IPS-20b (cell line): ENCODE results near the gene MATCAP1.

ENCODE experiments used
- H3K27ac ChIP-seq: one replicate; pipeline ENCODE4 v1.5.1; 2013; ENCODE audit warnings: low read length
- H3K27me3 ChIP-seq: 2 replicates; pipeline ENCODE4 v1.6.1; 2013; ENCODE audit warnings: mild to moderate bottlenecking, low read length, inconsistent platforms; ENCODE audit not compliant: insufficient read depth
- H3K36me3 ChIP-seq: 2 replicates; pipeline ENCODE4 v1.6.1; 2013; ENCODE audit warnings: low read depth, mild to moderate bottlenecking, inconsistent platforms, low read length, moderate library complexity; ENCODE audit not compliant: insufficient read depth
- H3K4me1 ChIP-seq: 2 replicates; pipeline ENCODE4 v1.6.1; 2013; ENCODE audit warnings: mild to moderate bottlenecking, control low read depth, inconsistent platforms, low read length, moderate library complexity; ENCODE audit not compliant: insufficient read depth
- H3K4me3 ChIP-seq: 2 replicates; pipeline ENCODE4 v1.5.1; 2013; ENCODE audit warnings: mild to moderate bottlenecking, low read length, inconsistent platforms
- H3K9ac ChIP-seq: 2 replicates; pipeline ENCODE4 v1.6.1; 2013; ENCODE audit warnings: low read depth, mild to moderate bottlenecking, inconsistent platforms, low read length, moderate library complexity
- H3K9me3 ChIP-seq: 2 replicates; pipeline ENCODE4 v1.6.1; 2013; ENCODE audit warnings: mild to moderate bottlenecking, low read depth, low read length, inconsistent platforms; ENCODE audit not compliant: insufficient read depth

MATCAP1 gene

DNA sequence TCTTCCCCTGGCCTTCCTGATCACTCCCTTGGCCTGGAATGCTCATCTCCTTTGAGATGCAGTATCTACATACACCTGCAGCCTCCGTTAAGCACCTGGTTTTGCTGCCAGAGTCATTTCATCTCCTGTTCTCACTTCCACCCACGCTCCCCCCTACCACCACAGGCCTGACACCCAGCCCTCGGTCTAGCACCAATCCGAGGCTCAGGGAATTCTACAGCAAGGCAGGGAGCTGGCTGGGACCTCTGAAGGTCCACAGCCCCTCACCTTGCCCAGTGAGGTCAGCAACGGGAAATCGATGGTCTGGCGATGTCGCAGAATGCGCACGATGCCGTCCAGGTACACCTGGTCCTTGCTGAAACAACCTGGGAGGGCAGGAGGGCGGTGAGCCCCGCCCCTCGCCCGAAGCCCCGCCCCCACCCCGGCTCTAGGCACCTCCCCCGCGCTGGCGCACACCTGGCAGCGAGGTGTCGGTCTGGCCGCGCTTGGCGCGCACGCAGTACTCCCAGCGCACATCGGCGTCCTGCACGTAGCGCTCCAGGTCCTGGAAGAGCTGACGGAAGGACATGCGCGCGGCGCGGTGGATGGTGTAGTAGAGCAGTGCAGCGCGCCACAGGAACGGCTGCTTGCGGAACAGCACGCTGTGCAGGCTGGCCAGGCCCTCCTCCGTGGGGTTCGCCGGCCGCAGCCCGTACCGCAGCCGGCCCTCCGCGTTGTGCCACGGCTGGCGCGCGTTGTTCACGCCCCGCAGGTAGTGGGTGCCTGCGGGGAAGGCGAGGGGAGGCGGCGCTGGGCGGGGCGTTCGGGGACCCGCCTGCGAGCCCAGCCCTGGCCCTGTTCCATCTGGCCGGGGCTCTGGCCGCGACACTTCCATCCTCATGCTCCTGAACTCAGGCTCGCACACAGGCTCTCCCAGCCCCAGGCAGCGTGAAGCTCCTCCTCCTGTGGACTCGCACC is 5.7 kb downstream of the MATCAP1 start:
- Histone ChIP-seq H3K4me3 (peak overlapping the region; percentile 64), H3K9me3 (no peaks in the 10 kb centered on the region), H3K4me1 (peaks cover 9% of the 10 kb centered on the region; the same call in 1 of the 2 replicates), H3K27ac (no peak overlapping the region), H3K36me3 (no peaks in the 10 kb centered on the region), H3K27me3 (peaks cover 63% of the 10 kb centered on the region), H3K9ac (no peak overlapping the region; the same call in 1 of the 2 replicates)

DNA sequence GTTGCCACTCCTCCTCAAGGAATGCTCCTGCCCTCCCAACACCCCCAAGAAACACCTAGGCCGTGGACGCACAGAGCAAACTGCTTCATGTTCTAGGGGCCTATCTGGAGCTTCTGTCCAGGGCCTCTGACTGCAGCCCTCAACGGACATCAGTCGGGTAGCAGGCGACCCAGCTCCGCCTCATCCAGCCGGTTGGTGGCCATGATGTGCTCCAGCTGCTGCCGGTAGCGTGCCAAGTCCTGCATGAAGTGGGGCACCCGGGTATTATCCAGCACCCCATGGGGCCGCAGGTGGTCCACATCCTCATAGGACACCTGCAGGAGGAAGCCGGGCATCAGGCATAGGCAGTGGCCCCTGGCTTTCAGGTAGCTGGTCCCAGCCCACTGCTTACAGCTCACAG is 7.1 kb downstream of the MATCAP1 start:
- Histone ChIP-seq H3K27me3 (peaks cover 77% of the 10 kb centered on the region), H3K27ac (no peak overlapping the region), H3K9me3 (no peaks in the 10 kb centered on the region), H3K4me3 (no peak overlapping the region), H3K9ac (no peak overlapping the region), H3K36me3 (no peaks in the 10 kb centered on the region), H3K4me1 (peaks cover 9% of the 10 kb centered on the region; the same call in 1 of the 2 replicates)

DNA sequence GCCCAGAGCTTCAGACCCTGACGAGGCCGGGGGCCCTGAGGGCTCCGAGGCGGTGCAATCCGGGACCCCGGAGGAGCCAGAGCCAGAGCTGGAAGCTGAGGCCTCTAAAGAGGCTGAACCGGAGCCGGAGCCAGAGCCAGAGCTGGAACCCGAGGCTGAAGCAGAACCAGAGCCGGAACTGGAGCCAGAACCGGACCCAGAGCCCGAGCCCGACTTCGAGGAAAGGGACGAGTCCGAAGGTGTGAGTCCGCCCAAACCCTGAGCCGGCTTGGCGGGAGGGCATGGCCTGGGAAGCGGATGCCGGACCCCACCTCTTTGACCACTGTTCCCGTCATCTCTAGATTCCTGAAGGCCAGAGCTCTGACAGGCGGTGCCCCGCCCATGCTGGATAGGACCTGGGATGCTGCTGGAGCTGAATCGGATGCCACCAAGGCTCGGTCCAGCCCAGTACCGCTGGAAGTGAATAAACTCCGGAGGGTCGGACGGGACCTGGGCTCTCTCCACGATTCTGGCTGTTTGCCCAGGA is 9.0 kb downstream of the MATCAP1 start:
- no peak overlapping the region for H3K27ac ChIP-seq
- H3K4me3 ChIP-seq, result peak overlapping the region; percentile 66; the same call in 1 of the 2 replicates
- H3K27me3 ChIP-seq, result peaks cover 93% of the 10 kb centered on the region
- H3K9ac ChIP-seq, result no peak overlapping the region
- no peaks in the 10 kb centered on the region for H3K9me3 ChIP-seq
- peaks cover 13% of the 10 kb centered on the region for H3K4me1 ChIP-seq
- H3K36me3 ChIP-seq, result no peaks in the 10 kb centered on the region

DNA sequence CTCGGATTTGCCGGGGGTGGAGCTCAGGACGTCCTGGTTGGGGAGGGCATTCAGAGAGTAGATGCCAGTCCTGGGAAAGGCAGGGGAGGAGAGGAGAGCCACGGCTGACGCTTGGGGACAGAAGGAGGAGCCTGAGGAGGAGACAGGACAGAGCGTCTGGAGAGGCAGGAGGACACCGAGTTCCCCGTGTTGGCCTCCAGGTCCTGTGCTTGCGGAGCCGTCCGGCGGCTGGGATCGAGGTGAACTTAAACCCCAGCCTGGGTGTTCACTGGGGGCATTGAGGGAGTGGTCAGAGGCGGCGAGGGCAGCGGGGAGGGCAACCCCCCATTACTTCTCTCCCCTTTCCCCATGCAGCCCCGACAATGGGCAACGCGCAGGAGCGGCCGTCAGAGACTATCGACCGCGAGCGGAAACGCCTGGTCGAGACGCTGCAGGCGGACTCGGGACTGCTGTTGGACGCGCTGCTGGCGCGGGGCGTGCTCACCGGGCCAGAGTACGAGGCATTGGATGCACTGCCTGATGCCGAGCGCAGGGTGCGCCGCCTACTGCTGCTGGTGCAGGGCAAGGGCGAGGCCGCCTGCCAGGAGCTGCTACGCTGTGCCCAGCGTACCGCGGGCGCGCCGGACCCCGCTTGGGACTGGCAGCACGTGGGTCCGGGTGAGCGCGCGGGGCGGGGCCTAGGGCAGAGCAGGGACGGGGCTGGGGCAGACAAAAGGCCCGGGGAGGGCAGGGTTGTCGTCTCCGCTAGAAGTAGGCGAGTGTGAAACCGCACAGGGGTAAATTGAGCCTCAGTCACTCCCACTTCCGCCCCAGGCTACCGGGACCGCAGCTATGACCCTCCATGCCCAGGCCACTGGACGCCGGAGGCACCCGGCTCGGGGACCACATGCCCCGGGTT is 9.7 kb downstream of the MATCAP1 start:
- H3K4me1 ChIP-seq, result peaks cover 13% of the 10 kb centered on the region
- H3K36me3 ChIP-seq, result no peaks in the 10 kb centered on the region
- H3K4me3 ChIP-seq, result peak overlapping the region; percentile 66
- no peak overlapping the region for H3K27ac ChIP-seq
- peaks cover 95% of the 10 kb centered on the region for H3K27me3 ChIP-seq
- H3K9ac ChIP-seq, result no peak overlapping the region
- H3K9me3 ChIP-seq, result no peaks in the 10 kb centered on the region

DNA sequence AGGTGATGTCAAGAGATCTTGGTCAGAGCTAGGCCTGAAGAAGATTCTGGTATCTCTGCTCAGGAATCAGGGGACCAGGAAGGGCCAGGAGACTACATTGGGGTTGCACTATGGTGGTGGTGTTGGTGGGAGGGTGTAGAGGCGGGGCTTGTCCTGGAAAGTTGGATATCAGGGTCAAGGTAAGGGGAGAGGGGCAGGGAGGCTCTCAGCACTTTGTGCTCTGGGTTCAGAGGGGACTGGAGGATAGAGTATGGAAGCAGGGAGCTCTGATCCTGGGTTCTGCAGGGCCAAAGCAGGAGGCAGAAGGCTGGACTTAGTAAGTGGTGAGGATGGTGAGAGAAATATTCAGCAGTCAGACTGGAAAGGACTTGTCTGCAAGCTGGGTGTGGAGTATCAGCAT is 10.4 kb downstream of the MATCAP1 start:
- Histone ChIP-seq H3K27me3 (peaks cover 95% of the 10 kb centered on the region), H3K27ac (no peak overlapping the region), H3K9ac (no peak overlapping the region), H3K36me3 (no peaks in the 10 kb centered on the region), H3K4me3 (peak overlapping the region; percentile 66; the same call in 1 of the 2 replicates), H3K4me1 (peaks cover 13% of the 10 kb centered on the region), H3K9me3 (no peaks in the 10 kb centered on the region)

DNA sequence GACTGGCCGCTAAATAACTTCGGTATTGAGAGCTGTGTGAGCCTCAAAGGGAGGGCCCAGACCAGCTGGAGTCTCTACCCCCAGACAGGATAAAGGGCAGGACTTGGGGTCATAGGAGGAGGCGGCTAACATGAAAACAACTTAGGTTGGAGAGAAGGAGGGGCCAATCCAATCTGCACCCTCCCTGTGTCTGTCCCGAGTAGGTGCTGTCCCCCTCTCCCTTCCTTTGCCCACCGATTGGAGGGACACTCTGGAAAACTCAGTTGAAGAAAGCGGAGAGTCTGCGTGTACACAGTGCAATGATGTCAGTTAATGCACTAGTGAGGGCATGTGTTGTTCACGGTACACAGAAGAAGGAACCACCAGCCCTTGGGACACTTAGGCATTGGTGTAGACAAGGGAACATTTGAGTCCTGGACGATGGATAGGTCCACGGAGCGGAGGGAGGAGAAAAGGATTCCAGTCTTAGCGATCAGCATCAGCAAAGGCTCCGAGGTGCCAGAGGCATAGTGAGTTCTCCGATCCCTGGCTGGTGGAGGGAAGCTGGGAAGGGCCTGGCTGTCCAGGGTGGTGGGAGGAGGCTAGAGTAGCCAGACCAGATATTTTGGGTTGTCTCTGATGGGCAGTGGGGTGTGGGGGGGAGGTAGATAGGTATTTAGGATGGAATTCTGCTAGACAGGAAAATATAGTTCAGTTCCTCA is 12.7 kb downstream of the MATCAP1 start:
- H3K27ac ChIP-seq, result no peak overlapping the region
- H3K9me3 ChIP-seq, result no peaks in the 10 kb centered on the region
- peaks cover 9% of the 10 kb centered on the region for H3K4me1 ChIP-seq
- H3K9ac ChIP-seq, result peak overlapping the region; percentile 13; the same call in 1 of the 2 replicates
- no peaks in the 10 kb centered on the region for H3K36me3 ChIP-seq
- peaks cover 98% of the 10 kb centered on the region for H3K27me3 ChIP-seq
- peak overlapping the region; percentile 63 for H3K4me3 ChIP-seq

DNA sequence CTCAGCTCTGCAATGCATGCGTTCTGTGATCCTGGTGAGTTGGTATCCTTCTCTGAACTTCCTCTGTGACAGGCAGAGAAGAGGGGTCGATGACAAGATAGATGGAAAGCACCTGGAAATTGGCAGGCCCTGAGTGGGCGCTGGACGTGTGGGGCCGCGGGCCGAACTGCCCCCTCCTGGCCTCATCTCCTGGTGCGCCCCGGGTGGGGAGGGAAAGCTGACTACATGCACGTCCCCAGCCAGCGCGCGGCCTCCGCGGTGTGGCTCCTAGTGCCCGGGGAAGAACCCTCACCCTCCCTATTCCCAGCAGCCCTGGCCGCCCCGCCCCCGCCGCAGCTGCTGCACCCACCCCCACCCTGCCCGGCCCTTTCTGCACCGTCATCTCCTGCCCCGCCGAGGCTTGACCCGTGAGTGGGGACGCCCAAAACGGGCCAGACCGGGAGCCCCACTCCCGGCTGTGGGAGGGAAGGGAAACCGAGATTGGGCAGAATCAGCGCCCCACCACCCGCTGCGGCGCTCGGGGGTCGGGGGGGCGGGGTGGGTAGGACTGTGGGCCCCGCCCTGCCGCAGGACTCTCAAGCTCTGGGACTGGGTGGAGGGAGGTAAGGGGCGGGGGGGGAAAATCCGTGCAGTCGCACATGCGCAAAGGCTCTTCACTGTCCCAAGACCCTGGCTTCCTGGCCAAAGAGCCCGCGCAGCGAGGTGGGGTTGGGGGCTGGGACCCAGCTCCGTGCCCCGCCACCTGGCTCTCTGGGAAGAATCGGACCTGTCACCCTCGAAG is 13.4 kb downstream of the MATCAP1 start, which contains the start of gene NOL3:
Gene NOL3 (plus strand): TSS at position 371 of the 781 bp plus-strand sequence.
- no peak within 1 kb of the TSS for H3K27ac ChIP-seq
- peaks cover 98% of the 10 kb centered on the region for H3K27me3 ChIP-seq
- no peaks in the 10 kb centered on the region for H3K9me3 ChIP-seq
- H3K36me3 ChIP-seq, result no peaks in the 10 kb centered on the region
- H3K9ac ChIP-seq, result peak within 1 kb of the TSS; percentile 13; the same call in 1 of the 2 replicates
- peak within 1 kb of the TSS; percentile 63 for H3K4me3 ChIP-seq
- peaks cover 9% of the 10 kb centered on the region for H3K4me1 ChIP-seq

DNA sequence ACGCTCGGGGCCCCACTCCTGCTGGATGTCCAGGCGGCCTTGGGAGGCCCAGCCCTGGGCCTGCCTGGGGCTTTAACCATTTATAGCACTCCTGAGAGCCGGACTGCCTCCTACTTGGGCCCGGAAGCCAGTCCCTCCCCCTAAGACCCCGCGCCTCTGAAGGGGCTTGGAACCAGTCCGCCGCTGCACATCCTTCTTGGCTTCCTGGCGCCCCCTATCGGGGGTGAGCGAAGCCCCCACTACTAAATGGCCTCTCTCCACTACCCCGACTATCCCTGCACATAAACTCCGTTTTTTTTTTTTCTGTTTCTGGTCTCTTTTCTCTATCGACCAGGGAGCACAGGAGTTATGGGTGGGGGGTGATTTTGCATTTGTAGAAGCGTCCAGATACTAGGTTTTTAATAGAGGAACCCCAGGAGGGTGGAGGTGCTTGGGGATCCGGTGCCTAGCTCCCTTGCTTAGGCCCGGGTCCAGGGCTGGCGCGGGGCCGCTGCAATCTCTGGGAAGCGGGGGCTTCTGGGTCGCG is 14.1 kb downstream of the MATCAP1 start:
- H3K27me3 ChIP-seq, result peaks cover 98% of the 10 kb centered on the region
- peak overlapping the region; percentile 63 for H3K4me3 ChIP-seq
- no peak overlapping the region for H3K27ac ChIP-seq
- peaks cover 9% of the 10 kb centered on the region for H3K4me1 ChIP-seq
- H3K9me3 ChIP-seq, result peaks cover 4% of the 10 kb centered on the region; the same call in 1 of the 2 replicates
- no peak overlapping the region for H3K9ac ChIP-seq
- no peaks in the 10 kb centered on the region for H3K36me3 ChIP-seq

DNA sequence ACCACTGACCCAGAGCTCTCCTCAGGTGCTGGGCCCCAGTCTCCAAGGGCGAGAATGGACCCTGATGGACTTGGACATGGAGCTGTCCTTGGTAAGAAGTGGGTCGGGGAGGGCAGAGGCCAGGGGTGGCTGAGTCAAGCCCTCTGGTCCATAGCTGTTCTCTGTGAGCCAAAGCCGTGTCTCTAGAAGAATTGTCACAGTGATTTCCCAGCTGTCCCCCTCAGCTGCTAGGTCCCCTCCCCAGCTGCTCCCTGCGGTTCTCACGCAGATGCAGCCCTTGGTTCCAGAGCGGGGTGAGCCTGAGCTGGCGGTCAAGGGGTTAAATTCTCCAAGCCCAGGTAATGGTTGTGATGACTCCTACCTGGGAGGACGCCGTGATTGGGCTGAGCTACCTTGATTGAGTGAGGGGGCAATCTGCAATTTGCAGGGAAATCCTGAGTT is 14.7 kb downstream of the MATCAP1 start:
- peaks cover 98% of the 10 kb centered on the region for H3K27me3 ChIP-seq
- H3K4me3 ChIP-seq, result peak overlapping the region; percentile 63
- no peak overlapping the region for H3K27ac ChIP-seq
- no peak overlapping the region for H3K9ac ChIP-seq
- H3K4me1 ChIP-seq, result peaks cover 9% of the 10 kb centered on the region
- no peaks in the 10 kb centered on the region for H3K36me3 ChIP-seq
- peaks cover 5% of the 10 kb centered on the region; the same call in 1 of the 2 replicates for H3K9me3 ChIP-seq

DNA sequence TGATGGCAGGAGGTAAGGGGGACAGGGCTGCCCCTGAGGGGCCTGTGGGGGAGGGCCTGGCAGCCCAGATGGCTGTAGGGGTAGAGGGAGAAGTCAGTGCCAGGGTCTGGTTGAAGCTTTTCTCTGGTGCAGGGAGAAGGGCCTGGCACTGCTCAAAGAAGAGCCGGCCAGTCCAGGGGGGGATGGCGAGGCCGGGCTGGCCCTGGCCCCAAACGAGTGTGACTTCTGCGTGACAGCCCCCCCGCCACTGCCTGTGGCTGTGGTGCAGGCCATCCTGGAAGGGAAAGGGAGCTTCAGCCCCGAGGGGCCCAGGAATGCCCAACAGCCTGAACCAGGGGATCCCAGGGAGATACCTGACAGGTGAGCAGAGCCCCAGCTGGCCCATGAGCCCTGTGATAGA is 16.2 kb downstream of the MATCAP1 start:
- no peak overlapping the region for H3K4me3 ChIP-seq
- H3K9ac ChIP-seq, result no peak overlapping the region
- H3K27ac ChIP-seq, result no peak overlapping the region
- no peaks in the 10 kb centered on the region for H3K36me3 ChIP-seq
- peaks cover 98% of the 10 kb centered on the region for H3K27me3 ChIP-seq
- peaks cover 6% of the 10 kb centered on the region for H3K9me3 ChIP-seq
- peaks cover 4% of the 10 kb centered on the region for H3K4me1 ChIP-seq
